ENCODE data around the gene OR52E5.

Gene OR52E5

GRCh38 chr11:5937868-5938602 is 45.0 kb downstream of the OR52E5 start:
- DNase-seq: peak in 2 of 3 experiments; percentile 43 to 74

GRCh38 chr11:5938603-5938965 is 45.6 kb downstream of the OR52E5 start:
- peak in 2 of 3 experiments; percentile 67 to 82 for DNase-seq

- DNase-seq: no peak
These were observed 47.7 kb downstream of the OR52E5 start for GRCh38 chr11:5940748-5941147.

- DNase-seq: no peak
These were observed 48.9 kb downstream of the OR52E5 start, which contains the start of gene OR56A3 for GRCh38 chr11:5941951-5942350. OR56A3 (plus strand) TSS chr11:5942251; CDS start chr11:5947347, 5,096 bp downstream.

Data from NCI-H1417 (cell line).